ENCODE data around the gene ANKLE1.

ANKLE1 gene

GRCh38 chr19:17305216-17305516 is 23.5 kb downstream of the ANKLE1 start (continued):
- TF ChIP-seq ZNF548 (tag by site-specific recombination; IDR thresholded peaks at IDR 0.05) (no peak), SETDB1 (IDR thresholded peaks at IDR 0.05; ENCODE audit: insufficient read length, low read length) (no peak), ZNF10 (tag by site-specific recombination; IDR thresholded peaks at IDR 0.05) (0 out of 2 replicates have a peak, but pooled peaks have one; percentile 32), ZFP41 (tag by site-specific recombination; IDR thresholded peaks at IDR 0.05; ENCODE audit: borderline replicate concordance) (no peak), ZBTB7A (tag by site-specific recombination; IDR thresholded peaks at IDR 0.05; ENCODE audit: low read depth) (no peak), ZNF324 (tag by site-specific recombination; IDR thresholded peaks at IDR 0.05) (peak; percentile 74; the same call in 1 of the 2 replicates), ZSCAN18 (tag by site-specific recombination; IDR thresholded peaks at IDR 0.05) (no peak), ZBTB1 (tag by site-specific recombination; IDR thresholded peaks at IDR 0.05) (no peak), ZNF785 (tag by site-specific recombination; IDR thresholded peaks at IDR 0.05) (peak; percentile 66; the same call in 1 of the 2 replicates), ZNF19 (tag by site-specific recombination; IDR thresholded peaks at IDR 0.05; ENCODE audit: low read depth) (no peak), ZNF488 (tag by site-specific recombination; IDR thresholded peaks at IDR 0.05) (no peak), ZSCAN4 (tag by site-specific recombination; IDR thresholded peaks at IDR 0.05) (no peak), ZNF335 (tag by site-specific recombination; conservative IDR thresholded peaks at IDR 0.05) (no peak), ZNF549 (tag by site-specific recombination; IDR thresholded peaks at IDR 0.05) (no peak), ZBTB26 (tag by site-specific recombination; optimal IDR thresholded peaks at IDR 0.05) (no peak), ZSCAN23 (tag by site-specific recombination; IDR thresholded peaks at IDR 0.05) (no peak), ZNF175 (tag by site-specific recombination; IDR thresholded peaks at IDR 0.05) (no peak), ZNF302 (tag by site-specific recombination; IDR thresholded peaks at IDR 0.05; ENCODE audit: low read depth) (no peak), ZNF692 (tag by site-specific recombination; IDR thresholded peaks at IDR 0.05) (no peak), PRDM4 (tag by site-specific recombination; IDR thresholded peaks at IDR 0.05) (peak; percentile 51), ZNF670 (tag by site-specific recombination; IDR thresholded peaks at IDR 0.05; ENCODE audit: low read depth) (no peak), ZNF658 (tag by site-specific recombination; IDR thresholded peaks at IDR 0.05) (no peak), ZNF132 (tag by site-specific recombination; IDR thresholded peaks at IDR 0.05; ENCODE audit: borderline replicate concordance) (no peak), HIC1 (tag by site-specific recombination; IDR thresholded peaks at IDR 0.05) (no peak; the same call in 1 of the 2 replicates), ZNF404 (tag by site-specific recombination; IDR thresholded peaks at IDR 0.05) (no peak), ZNF704 (tag by site-specific recombination; IDR thresholded peaks at IDR 0.05) (no peak), BCL6B (tag by site-specific recombination; IDR thresholded peaks at IDR 0.05) (no peak), ZNF416 (tag by site-specific recombination; IDR thresholded peaks at IDR 0.05) (no peak)

Data from HEK293 (cell line).